Lower leg skin (tissue), 4 donors: ENCODE results near the gene OR2T34. TPM values are rescaled to one million over a fixed set of nuclear protein-coding genes. Genes with fewer than 3 reads are reported as not detected.

Experiments used
- DNase-seq, 2 donors: peaks; one replicate each; pipeline ENCODE4 v3.0.0-alpha.2; 2019; ENCODE audit warnings: low spot score in 2 of 2
- H3K4me3 ChIP-seq: fragments of 200-600 bp; sonication (generic); 2 replicates; pipeline ENCODE4 v1.5.1; 2017; ENCODE audit warnings: mild to moderate bottlenecking, low read depth; ENCODE audit not compliant: poor library complexity, severe bottlenecking
- CTCF ChIP-seq, 3 donors: fragments of 450-650 bp; IDR thresholded peaks; one replicate each; pipeline ENCODE4 v1.5.1; 2016; ENCODE audit warnings: antibody characterized with exemption in 3 of 3, mild to moderate bottlenecking in 3 of 3, moderate library complexity in 2 of 3
- POLR2A ChIP-seq, 2 donors: fragments of 450-650 bp; IDR thresholded peaks; one replicate each; pipeline ENCODE4 v1.6.1; 2016 to 2017; ENCODE audit warnings: antibody characterized with exemption in 2 of 2, mild to moderate bottlenecking in 1 of 2, moderate library complexity in 1 of 2
- WGBS, 2 donors: methylation state at CpG; one replicate each; pipeline ENCODE4 v1.1.5; 2018; 5-methylcytosine and 5-hydroxymethylcytosine counted together
- intact Hi-C: fragments of 100-400 bp; cut with DNase I; formaldehyde crosslinking; loops from one replicate; pipeline ENCODE4 v1.15.0; 2023; ENCODE audit warnings: low total_unique reads
- total RNA-seq, 4 donors: library from RNA; depleted of rRNA; stranded (reverse); fragments of >200 nt; gene quantifications; one replicate each; pipeline ENCODE4 v1.1.0, GENCODE V29; 2016

OR2T34 gene
- total RNA-seq, 4 donors from 2014 or later: not detected

GRCh38 chr1:248611883-248612414 lies 37.4 kb upstream of the OR2T34 start:
- TF ChIP-seq POLR2A (IDR thresholded peaks at IDR 0.05) (no peak), CTCF (IDR thresholded peaks at IDR 0.05) (no peak)
- H3K4me3 ChIP-seq: no peak overlapping the region
- intact Hi-C loops: no loop called here
- WGBS, 2 donors: 86 to 87% methylated on average over 4 of the region's 4 CpGs
- no peak for DNase-seq

GRCh38 chr1:248610301-248610700 lies 35.7 kb upstream of the OR2T34 start:
- DNase-seq: no peak
- intact Hi-C loops: no loop called here
- no peak overlapping the region for H3K4me3 ChIP-seq
- 46 to 49% methylated on average over 3 of the region's 3 CpGs for WGBS, 2 donors
- no peak for TF ChIP-seq CTCF (IDR thresholded peaks at IDR 0.05)

GRCh38 chr1:248599396-248599795 lies 24.8 kb upstream of the OR2T34 start:
- TF ChIP-seq POLR2A (IDR thresholded peaks at IDR 0.05) (no peak), CTCF (IDR thresholded peaks at IDR 0.05) (no peak)
- no peak for DNase-seq
- intact Hi-C loops: no loop called here
- 82 to 85% methylated on average over 8 of the region's 8 CpGs for WGBS, 2 donors
- no peak overlapping the region for H3K4me3 ChIP-seq

- intact Hi-C loops: no loop called here
- 84 to 92% methylated on average over 3 to 6 of the region's 6 CpGs for WGBS, 2 donors
- H3K4me3 ChIP-seq: no peak within 1 kb of the TSS
- TF ChIP-seq POLR2A (IDR thresholded peaks at IDR 0.05) (no peak), CTCF (IDR thresholded peaks at IDR 0.05) (no peak)
- DNase-seq: no peak
Observed at GRCh38 chr1:248597589-248597988, 23.0 kb upstream of the OR2T34 start, which contains the start of gene OR2T10. Gene OR2T10 (minus strand): TSS chr1:248597700. CDS start chr1:248593768, 3,932 bp downstream.

- no peak overlapping the region for H3K4me3 ChIP-seq
- no peak for DNase-seq
- TF ChIP-seq POLR2A (IDR thresholded peaks at IDR 0.05) (no peak), CTCF (IDR thresholded peaks at IDR 0.05) (no peak)
- WGBS, 2 donors: 53 to 59% methylated on average over 2 of the region's 2 CpGs
- intact Hi-C loops: no loop called here
Observed at GRCh38 chr1:248596615-248597014, 22.1 kb upstream of the OR2T34 start.

GRCh38 chr1:248593226-248593625 lies 18.7 kb upstream of the OR2T34 start:
- TF ChIP-seq POLR2A (IDR thresholded peaks at IDR 0.05) (no peak), CTCF (IDR thresholded peaks at IDR 0.05) (no peak)
- WGBS, 2 donors: 84 to 87% methylated on average over 5 of the region's 5 CpGs
- H3K4me3 ChIP-seq: no peak overlapping the region
- no peak for DNase-seq
- intact Hi-C loops: no loop called here
